ENCODE results near the gene KCNK4. TPM values are rescaled to one million over a fixed set of nuclear protein-coding genes. Genes with fewer than 3 reads are reported as not detected.

The KCNK4 gene
- polyA plus RNA-seq (2013, experiment 1 of 2) = not detected
- polyA plus RNA-seq (2013, experiment 2 of 2) = 0.03 TPM

DNA sequence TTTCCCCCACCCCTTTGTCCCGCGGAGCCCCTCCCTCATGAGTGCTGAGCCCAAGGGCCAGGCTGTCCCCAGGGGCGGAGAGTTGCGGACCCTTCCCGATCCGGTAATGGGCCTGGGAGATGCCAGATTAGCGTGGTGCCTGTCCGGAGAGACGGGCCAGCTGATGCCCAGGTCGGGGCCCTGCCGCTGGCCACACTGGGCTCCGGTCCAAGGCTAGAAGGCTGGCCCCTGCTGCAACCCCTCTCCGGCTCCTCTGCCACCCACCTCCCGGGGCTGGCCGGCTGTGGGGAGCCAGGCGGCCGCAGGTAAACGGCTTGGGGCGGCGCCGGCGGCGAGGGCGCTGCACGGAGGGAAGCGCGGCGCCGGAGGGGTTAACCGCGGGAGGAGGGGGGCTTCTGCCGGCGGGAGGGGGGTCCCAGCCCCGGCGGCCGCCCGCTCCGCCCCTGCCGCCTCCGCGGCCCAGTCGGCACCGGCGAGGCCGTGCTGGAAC is at the start of gene KCNK4:
Gene KCNK4 (plus strand): TSS at position 41 of the 490 bp plus-strand sequence. CDS start 1,717 bp downstream, outside the sequence.
- H3K23ac ChIP-seq (ENCODE audit: low read length) = no peak within 1 kb of the TSS
- peak within 1 kb of the TSS; percentile 25 for H3K56ac ChIP-seq (ENCODE audit: low read length)
- peaks cover 58% of the 10 kb centered on the region for H3K27me3 ChIP-seq (ENCODE audit: insufficient read depth, low read length, poor library complexity)
- H3K9ac ChIP-seq (ENCODE audit: low read length) = peak within 1 kb of the TSS; percentile 29
- H3K4me1 ChIP-seq (ENCODE audit: control insufficient read depth, low read depth, low read length) = no peaks in the 10 kb centered on the region
- H2BK120ac ChIP-seq (ENCODE audit: low read depth, low read length) = no peak within 1 kb of the TSS
- DNase-seq = no peak
- H3K36me3 ChIP-seq (ENCODE audit: control insufficient read depth, insufficient read depth, low read length) = no peaks in the 10 kb centered on the region
- no peak within 1 kb of the TSS for H2AK5ac ChIP-seq (ENCODE audit: low read length)
- H4K5ac ChIP-seq (ENCODE audit: low read length) = no peak within 1 kb of the TSS
- no peaks in the 10 kb centered on the region for H3K79me1 ChIP-seq (ENCODE audit: low read length)
- H2BK5ac ChIP-seq (ENCODE audit: low read length) = no peak within 1 kb of the TSS
- H3K18ac ChIP-seq (ENCODE audit: low read length) = no peak within 1 kb of the TSS
- H3K4me2 ChIP-seq (ENCODE audit: low read length) = peak within 1 kb of the TSS; percentile 15
- H2BK15ac ChIP-seq (replicated peaks; ENCODE audit: low read depth) = no peak within 1 kb of the TSS
- H4K8ac ChIP-seq (ENCODE audit: low read depth, low read length) = no peak within 1 kb of the TSS
- no peak within 1 kb of the TSS for H3K27ac ChIP-seq (ENCODE audit: low read depth, low read length)
- no CpG with 5 or more reads among the region's 45 CpGs for WGBS (ENCODE audit: extremely low coverage, insufficient coverage, low lambda C conversion rate)
- H3K4ac ChIP-seq (ENCODE audit: low read depth, low read length) = no peak within 1 kb of the TSS
- H3K79me2 ChIP-seq (ENCODE audit: control insufficient read depth, insufficient read depth, low read length) = no peaks in the 10 kb centered on the region
- H3K4me3 ChIP-seq (ENCODE audit: low read length) = no peak within 1 kb of the TSS

DNA sequence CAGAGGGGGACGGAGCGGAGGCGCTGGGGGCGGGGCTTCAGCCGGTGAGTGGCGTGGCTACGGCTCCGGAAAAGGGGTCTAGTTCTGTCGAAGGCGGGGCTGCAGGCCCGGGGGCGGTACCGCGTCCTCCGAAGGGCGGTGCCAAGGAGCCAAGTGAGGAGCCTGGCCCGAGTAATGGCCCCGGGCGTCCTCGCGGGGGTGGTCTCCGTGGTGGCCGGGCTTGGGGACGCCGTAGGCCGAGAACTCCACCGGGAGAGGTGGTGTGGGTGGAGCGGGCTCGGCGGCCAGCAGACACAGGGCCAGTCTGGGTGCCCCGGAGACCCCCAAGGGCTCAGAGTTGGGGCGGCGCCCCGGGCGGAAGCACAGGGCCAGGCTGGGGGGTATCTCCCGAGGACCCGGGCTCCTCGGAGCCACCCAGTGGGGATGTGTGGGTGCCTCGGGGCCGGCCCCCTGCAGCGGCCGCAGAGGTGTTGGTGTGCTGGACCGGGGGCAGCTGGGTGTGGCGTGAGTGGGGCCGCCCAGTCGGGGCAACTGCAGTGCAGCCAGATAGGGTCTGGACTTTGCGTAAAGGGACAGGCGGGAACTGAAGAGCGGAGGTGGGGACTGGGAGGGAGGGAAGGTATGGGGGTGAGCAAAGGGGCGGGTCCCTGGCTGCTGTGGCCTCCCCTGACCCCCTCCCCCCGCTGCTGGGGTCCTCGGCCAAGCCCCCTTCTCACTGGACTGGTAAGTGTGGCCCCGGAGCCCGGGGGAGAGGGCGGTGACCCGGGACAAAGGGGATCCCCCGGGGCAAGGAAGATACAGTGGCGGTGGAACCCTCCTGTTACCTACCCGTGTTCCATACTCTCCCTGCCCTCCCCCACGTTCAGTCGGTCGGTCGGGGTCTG is 49.4 kb upstream of the KCNK4 start:
- peaks cover 1% of the 10 kb centered on the region for H3K36me3 ChIP-seq (ENCODE audit: control insufficient read depth, insufficient read depth, low read length)
- peak overlapping the region; percentile 96 for H3K9ac ChIP-seq (ENCODE audit: low read length)
- H3K4me3 ChIP-seq (ENCODE audit: low read length) = peak overlapping the region; percentile 88
- WGBS (ENCODE audit: extremely low coverage, insufficient coverage, low lambda C conversion rate) = no CpG with 5 or more reads among the region's 63 CpGs
- peaks cover 23% of the 10 kb centered on the region for H3K79me2 ChIP-seq (ENCODE audit: control insufficient read depth, insufficient read depth, low read length)
- H3K79me1 ChIP-seq (ENCODE audit: low read length) = peaks cover 7% of the 10 kb centered on the region
- H3K4me1 ChIP-seq (ENCODE audit: control insufficient read depth, low read depth, low read length) = peaks cover 6% of the 10 kb centered on the region
- DNase-seq = peak; percentile 99
- H3K23ac ChIP-seq (ENCODE audit: low read length) = peak overlapping the region; percentile 89
- H3K56ac ChIP-seq (ENCODE audit: low read length) = peak overlapping the region; percentile 97
- H2AK5ac ChIP-seq (ENCODE audit: low read length) = peak overlapping the region; percentile 69
- no peak overlapping the region for H4K8ac ChIP-seq (ENCODE audit: low read depth, low read length)
- no peak overlapping the region for H2BK120ac ChIP-seq (ENCODE audit: low read depth, low read length)
- no peaks in the 10 kb centered on the region for H3K27me3 ChIP-seq (ENCODE audit: insufficient read depth, low read length, poor library complexity)
- H3K27ac ChIP-seq (ENCODE audit: low read depth, low read length) = peak overlapping the region; percentile 88
- H3K4ac ChIP-seq (ENCODE audit: low read depth, low read length) = peak overlapping the region; percentile 94
- no peak overlapping the region for H2BK15ac ChIP-seq (replicated peaks; ENCODE audit: low read depth)
- no peak overlapping the region for H4K5ac ChIP-seq (ENCODE audit: low read length)
- peak overlapping the region; percentile 88 for H2BK5ac ChIP-seq (ENCODE audit: low read length)
- H3K4me2 ChIP-seq (ENCODE audit: low read length) = peak overlapping the region; percentile 79
- H3K18ac ChIP-seq (ENCODE audit: low read length) = peak overlapping the region; percentile 93

DNA sequence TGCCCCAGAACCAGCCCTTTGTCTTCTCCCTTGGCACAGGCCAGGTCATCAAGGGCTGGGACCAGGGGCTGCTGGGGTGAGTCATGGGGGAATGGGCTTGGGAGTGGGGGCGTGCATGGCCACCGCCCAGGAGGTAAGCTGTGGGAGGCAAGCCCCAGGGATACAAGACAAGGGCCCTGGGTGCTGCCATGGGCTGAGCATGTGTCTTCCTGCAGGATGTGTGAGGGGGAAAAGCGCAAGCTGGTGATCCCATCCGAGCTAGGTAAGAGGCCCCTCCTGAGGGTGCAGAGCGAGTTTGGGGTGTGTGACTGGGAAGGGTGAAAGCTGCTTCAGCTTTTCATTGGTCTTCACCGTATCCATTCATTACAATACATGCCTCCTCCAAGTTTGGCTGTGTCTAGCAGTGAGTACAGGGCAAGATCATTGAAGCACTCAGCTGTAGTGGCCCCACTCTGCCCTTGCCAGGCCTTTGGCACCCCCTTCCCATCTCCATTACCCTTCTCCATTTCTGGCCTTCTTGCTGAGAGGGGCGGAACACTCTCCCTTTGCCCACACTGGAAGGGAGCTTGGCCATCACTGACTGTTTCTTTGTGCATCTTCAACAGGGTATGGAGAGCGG is 47.8 kb upstream of the KCNK4 start:
- Histone ChIP-seq H3K23ac (ENCODE audit: low read length) (no peak overlapping the region), H3K4me1 (ENCODE audit: control insufficient read depth, low read depth, low read length) (peaks cover 11% of the 10 kb centered on the region), H3K36me3 (ENCODE audit: control insufficient read depth, insufficient read depth, low read length) (peaks cover 1% of the 10 kb centered on the region), H4K5ac (ENCODE audit: low read length) (no peak overlapping the region), H3K27ac (ENCODE audit: low read depth, low read length) (no peak overlapping the region), H3K27me3 (ENCODE audit: insufficient read depth, low read length, poor library complexity) (no peaks in the 10 kb centered on the region), H4K8ac (ENCODE audit: low read depth, low read length) (no peak overlapping the region), H3K4me3 (ENCODE audit: low read length) (no peak overlapping the region), H3K4me2 (ENCODE audit: low read length) (no peak overlapping the region), H3K56ac (ENCODE audit: low read length) (no peak overlapping the region), H3K9ac (ENCODE audit: low read length) (peak overlapping the region; percentile 29), H2BK5ac (ENCODE audit: low read length) (no peak overlapping the region), H3K79me1 (ENCODE audit: low read length) (peaks cover 7% of the 10 kb centered on the region), H2BK120ac (ENCODE audit: low read depth, low read length) (no peak overlapping the region), H3K79me2 (ENCODE audit: control insufficient read depth, insufficient read depth, low read length) (peaks cover 23% of the 10 kb centered on the region), H3K18ac (ENCODE audit: low read length) (no peak overlapping the region), H2BK15ac (replicated peaks; ENCODE audit: low read depth) (no peak overlapping the region), H2AK5ac (ENCODE audit: low read length) (no peak overlapping the region), H3K4ac (ENCODE audit: low read depth, low read length) (no peak overlapping the region)
- no peak for DNase-seq
- WGBS (ENCODE audit: extremely low coverage, insufficient coverage, low lambda C conversion rate) = no CpG with 5 or more reads among the region's 8 CpGs

GRCh38 chr11:64244107-64244506 is 47.0 kb upstream of the KCNK4 start:
- WGBS (ENCODE audit: extremely low coverage, insufficient coverage, low lambda C conversion rate) = no CpG with 5 or more reads among the region's 5 CpGs
- H3K23ac ChIP-seq (ENCODE audit: low read length) = no peak overlapping the region
- no peaks in the 10 kb centered on the region for H3K27me3 ChIP-seq (ENCODE audit: insufficient read depth, low read length, poor library complexity)
- no peak overlapping the region for H2BK15ac ChIP-seq (replicated peaks; ENCODE audit: low read depth)
- peaks cover 7% of the 10 kb centered on the region for H3K79me1 ChIP-seq (ENCODE audit: low read length)
- H3K4me2 ChIP-seq (ENCODE audit: low read length) = no peak overlapping the region
- H2AK5ac ChIP-seq (ENCODE audit: low read length) = no peak overlapping the region
- no peak overlapping the region for H2BK120ac ChIP-seq (ENCODE audit: low read depth, low read length)
- no peak overlapping the region for H3K18ac ChIP-seq (ENCODE audit: low read length)
- H3K9ac ChIP-seq (ENCODE audit: low read length) = no peak overlapping the region
- peaks cover 23% of the 10 kb centered on the region for H3K79me2 ChIP-seq (ENCODE audit: control insufficient read depth, insufficient read depth, low read length)
- H2BK5ac ChIP-seq (ENCODE audit: low read length) = no peak overlapping the region
- H3K56ac ChIP-seq (ENCODE audit: low read length) = no peak overlapping the region
- H4K8ac ChIP-seq (ENCODE audit: low read depth, low read length) = no peak overlapping the region
- H3K4me1 ChIP-seq (ENCODE audit: control insufficient read depth, low read depth, low read length) = peaks cover 15% of the 10 kb centered on the region
- H3K4ac ChIP-seq (ENCODE audit: low read depth, low read length) = no peak overlapping the region
- no peak overlapping the region for H3K27ac ChIP-seq (ENCODE audit: low read depth, low read length)
- no peak for DNase-seq
- H3K36me3 ChIP-seq (ENCODE audit: control insufficient read depth, insufficient read depth, low read length) = peaks cover 1% of the 10 kb centered on the region
- H3K4me3 ChIP-seq (ENCODE audit: low read length) = no peak overlapping the region
- no peak overlapping the region for H4K5ac ChIP-seq (ENCODE audit: low read length)

GRCh38 chr11:64244966-64245365 is 46.1 kb upstream of the KCNK4 start:
- H2BK120ac ChIP-seq (ENCODE audit: low read depth, low read length) = no peak overlapping the region
- H3K4me1 ChIP-seq (ENCODE audit: control insufficient read depth, low read depth, low read length) = peaks cover 18% of the 10 kb centered on the region
- no peak overlapping the region for H2BK15ac ChIP-seq (replicated peaks; ENCODE audit: low read depth)
- H3K27me3 ChIP-seq (ENCODE audit: insufficient read depth, low read length, poor library complexity) = no peaks in the 10 kb centered on the region
- H3K79me1 ChIP-seq (ENCODE audit: low read length) = peaks cover 7% of the 10 kb centered on the region
- no peak overlapping the region for H3K27ac ChIP-seq (ENCODE audit: low read depth, low read length)
- H3K23ac ChIP-seq (ENCODE audit: low read length) = no peak overlapping the region
- no peak overlapping the region for H3K18ac ChIP-seq (ENCODE audit: low read length)
- H2AK5ac ChIP-seq (ENCODE audit: low read length) = no peak overlapping the region
- peaks cover 1% of the 10 kb centered on the region for H3K36me3 ChIP-seq (ENCODE audit: control insufficient read depth, insufficient read depth, low read length)
- H4K5ac ChIP-seq (ENCODE audit: low read length) = no peak overlapping the region
- peak overlapping the region; percentile 98 for H3K56ac ChIP-seq (ENCODE audit: low read length)
- peak overlapping the region; percentile 35 for H3K4me2 ChIP-seq (ENCODE audit: low read length)
- no CpG with 5 or more reads among the region's 6 CpGs for WGBS (ENCODE audit: extremely low coverage, insufficient coverage, low lambda C conversion rate)
- no peak overlapping the region for H2BK5ac ChIP-seq (ENCODE audit: low read length)
- H3K4ac ChIP-seq (ENCODE audit: low read depth, low read length) = no peak overlapping the region
- H3K79me2 ChIP-seq (ENCODE audit: control insufficient read depth, insufficient read depth, low read length) = peaks cover 23% of the 10 kb centered on the region
- no peak overlapping the region for H4K8ac ChIP-seq (ENCODE audit: low read depth, low read length)
- H3K9ac ChIP-seq (ENCODE audit: low read length) = peak overlapping the region; percentile 95
- H3K4me3 ChIP-seq (ENCODE audit: low read length) = no peak overlapping the region
- DNase-seq = no peak

All from mesendoderm (in vitro differentiated cells).